RWPE2 (cell line): ENCODE results near the gene RARB.
A peak's percentile ranks its signal among the peaks of the same experiment; 100 is the strongest.

Experiments used
- ATAC-seq: fragments of 200-7000 bp; cut with Tn5 transposase; 3 replicates; pipeline ENCODE4 v1.9.1; 2021; ENCODE audit warnings: low read depth
- DNase-seq: peaks from one replicate; pipeline ENCODE4 v3.0.0-alpha.2; 2020; ENCODE audit warnings: low spot score
- H3K27ac ChIP-seq: fragments of 450-650 bp; 2 replicates; pipeline ENCODE4 v1.5.1; 2017; ENCODE audit warnings: mild to moderate bottlenecking; ENCODE audit not compliant: poor library complexity, severe bottlenecking
- H3K27me3 ChIP-seq: fragments of 250-450 bp; sonication (Bioruptor Pico); 2 replicates; pipeline ENCODE4 v1.5.1; 2021; ENCODE audit warnings: mild to moderate bottlenecking, moderate library complexity; ENCODE audit not compliant: insufficient read depth, poor library complexity, severe bottlenecking
- H3K36me3 ChIP-seq: fragments of 250-450 bp; sonication (Bioruptor Pico); 2 replicates; pipeline ENCODE4 v1.5.1; 2020; ENCODE audit warnings: low read depth, mild to moderate bottlenecking, moderate library complexity
- H3K4me1 ChIP-seq: fragments of 250-450 bp; sonication (Bioruptor Pico); 2 replicates; pipeline ENCODE4 v1.5.1; 2021; ENCODE audit warnings: mild to moderate bottlenecking, moderate library complexity; ENCODE audit not compliant: insufficient read depth, poor library complexity, severe bottlenecking
- H3K4me3 ChIP-seq: fragments of 250-450 bp; sonication (Bioruptor Pico); 2 replicates; pipeline ENCODE4 v1.5.1; 2021; ENCODE audit warnings: mild to moderate bottlenecking, moderate library complexity; ENCODE audit not compliant: severe bottlenecking
- H3K9me3 ChIP-seq: fragments of 250-450 bp; sonication (Bioruptor Pico); 2 replicates; pipeline ENCODE4 v1.5.1; 2021; ENCODE audit warnings: mild to moderate bottlenecking, moderate library complexity; ENCODE audit not compliant: severe bottlenecking
- CTCF ChIP-seq: fragments of 450-650 bp; IDR thresholded peaks from one replicate; pipeline ENCODE4 v1.5.1; 2017; ENCODE audit warnings: mild to moderate bottlenecking, moderate library complexity; ENCODE audit not compliant: poor library complexity, severe bottlenecking

The RARB gene

GRCh38 chr3:25572919-25573385, 144.9 kb downstream of the RARB start:
- DNase-seq, result no peak
- TF ChIP-seq CTCF, result no peak
- Histone ChIP-seq H3K9me3 (no peaks in the 10 kb centered on the region), H3K27me3 (no peaks in the 10 kb centered on the region), H3K36me3 (no peaks in the 10 kb centered on the region), H3K4me1 (no peaks in the 10 kb centered on the region), H3K4me3 (no peak overlapping the region), H3K27ac (no peak overlapping the region)
- no peak for ATAC-seq

GRCh38 chr3:25573386-25574171, 145.5 kb downstream of the RARB start:
- Histone ChIP-seq H3K4me3 (no peak overlapping the region), H3K27me3 (no peaks in the 10 kb centered on the region), H3K9me3 (no peaks in the 10 kb centered on the region), H3K36me3 (no peaks in the 10 kb centered on the region), H3K27ac (no peak overlapping the region), H3K4me1 (no peaks in the 10 kb centered on the region)
- DNase-seq (no peak), ATAC-seq (peak; percentile 36; the same call in 1 of the 3 replicates)
- no peak for TF ChIP-seq CTCF

- Histone ChIP-seq H3K9me3 (no peaks in the 10 kb centered on the region), H3K36me3 (no peaks in the 10 kb centered on the region), H3K27me3 (no peaks in the 10 kb centered on the region), H3K27ac (no peak overlapping the region), H3K4me1 (no peaks in the 10 kb centered on the region), H3K4me3 (no peak overlapping the region)
- TF ChIP-seq CTCF, result no peak
- DNase-seq (no peak), ATAC-seq (no peak)
These were observed 146.2 kb downstream of the RARB start for GRCh38 chr3:25574172-25574765.

- H3K27ac ChIP-seq, result no peak overlapping the region
These were observed 146.9 kb downstream of the RARB start for GRCh38 chr3:25575001-25575400.

More at GRCh38 chr3:25575001-25575400, 146.9 kb downstream of the RARB start:
- Histone ChIP-seq H3K27me3 (no peaks in the 10 kb centered on the region), H3K9me3 (no peaks in the 10 kb centered on the region), H3K36me3 (no peaks in the 10 kb centered on the region), H3K4me1 (no peaks in the 10 kb centered on the region), H3K4me3 (no peak overlapping the region)
- ATAC-seq, result no peak
- DNase-seq, result no peak
- no peak for TF ChIP-seq CTCF
